ENCODE data around the gene F2R. TPM values are rescaled to one million over a fixed set of nuclear protein-coding genes. Genes with fewer than 3 reads are reported as not detected.
"Not testable (repeated sequence)": the region's sequence is repeated elsewhere in the genome, so short reads cannot be mapped to it uniquely, and the experiment has no call there.

F2R gene
- total RNA-seq, 1 donor from 2014 or later = 25.1 TPM

DNA sequence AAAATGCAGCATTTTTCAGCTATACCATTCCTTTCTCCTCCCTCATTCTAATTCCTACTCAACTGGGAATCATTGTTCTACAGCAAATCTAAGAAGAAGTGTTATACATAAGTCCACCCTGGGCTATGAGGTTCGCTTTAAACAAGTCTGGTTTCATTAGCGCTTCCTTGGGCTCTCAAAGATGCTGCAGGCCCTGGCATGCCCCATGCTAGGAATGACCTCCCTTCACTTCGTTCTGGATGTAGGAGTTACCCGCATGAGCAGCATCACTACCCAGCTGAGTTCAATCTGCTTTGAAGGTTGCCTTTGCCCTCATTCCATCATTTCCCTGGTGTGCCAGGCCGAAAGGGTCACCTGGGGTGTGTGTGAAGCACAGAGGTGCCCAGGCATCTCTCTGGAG lies 35.4 kb downstream of the F2R start:
- H3K27me3 Mint-ChIP-seq = no peaks in the 10 kb centered on the region
- no peaks in the 10 kb centered on the region for H3K36me3 Mint-ChIP-seq (ENCODE audit: insufficient read depth)
- no peak overlapping the region for H3K27ac Mint-ChIP-seq
- H3K9me3 Mint-ChIP-seq (ENCODE audit: low read depth) = no peaks in the 10 kb centered on the region
- H3K4me1 Mint-ChIP-seq (ENCODE audit: low read depth) = peaks cover 3% of the 10 kb centered on the region
- TF ChIP-seq, protein P1, sequence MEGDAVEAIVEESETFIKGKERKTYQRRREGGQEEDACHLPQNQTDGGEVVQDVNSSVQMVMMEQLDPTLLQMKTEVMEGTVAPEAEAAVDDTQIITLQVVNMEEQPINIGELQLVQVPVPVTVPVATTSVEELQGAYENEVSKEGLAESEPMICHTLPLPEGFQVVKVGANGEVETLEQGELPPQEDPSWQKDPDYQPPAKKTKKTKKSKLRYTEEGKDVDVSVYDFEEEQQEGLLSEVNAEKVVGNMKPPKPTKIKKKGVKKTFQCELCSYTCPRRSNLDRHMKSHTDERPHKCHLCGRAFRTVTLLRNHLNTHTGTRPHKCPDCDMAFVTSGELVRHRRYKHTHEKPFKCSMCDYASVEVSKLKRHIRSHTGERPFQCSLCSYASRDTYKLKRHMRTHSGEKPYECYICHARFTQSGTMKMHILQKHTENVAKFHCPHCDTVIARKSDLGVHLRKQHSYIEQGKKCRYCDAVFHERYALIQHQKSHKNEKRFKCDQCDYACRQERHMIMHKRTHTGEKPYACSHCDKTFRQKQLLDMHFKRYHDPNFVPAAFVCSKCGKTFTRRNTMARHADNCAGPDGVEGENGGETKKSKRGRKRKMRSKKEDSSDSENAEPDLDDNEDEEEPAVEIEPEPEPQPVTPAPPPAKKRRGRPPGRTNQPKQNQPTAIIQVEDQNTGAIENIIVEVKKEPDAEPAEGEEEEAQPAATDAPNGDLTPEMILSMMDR (IDR thresholded peaks at IDR 0.05; ENCODE audit: unreplicated experiment) = no peak
- no peak overlapping the region for H3K4me3 Mint-ChIP-seq (ENCODE audit: low read depth)
- DNase-seq (ENCODE audit: low spot score, unreplicated experiment) = no peak

GRCh38 chr5:76754668-76755078 lies 38.7 kb downstream of the F2R start:
- Mint-ChIP-seq H3K4me3 (ENCODE audit: low read depth) (no peak overlapping the region), H3K4me1 (ENCODE audit: low read depth) (peaks cover 4% of the 10 kb centered on the region), H3K36me3 (ENCODE audit: insufficient read depth) (no peaks in the 10 kb centered on the region), H3K27me3 (peaks cover 4% of the 10 kb centered on the region), H3K27ac (no peak overlapping the region), H3K9me3 (ENCODE audit: low read depth) (no peaks in the 10 kb centered on the region)
- TF ChIP-seq, protein P1 (IDR thresholded peaks at IDR 0.05; ENCODE audit: unreplicated experiment) = no peak
- no peak for DNase-seq (ENCODE audit: low spot score, unreplicated experiment)

DNA sequence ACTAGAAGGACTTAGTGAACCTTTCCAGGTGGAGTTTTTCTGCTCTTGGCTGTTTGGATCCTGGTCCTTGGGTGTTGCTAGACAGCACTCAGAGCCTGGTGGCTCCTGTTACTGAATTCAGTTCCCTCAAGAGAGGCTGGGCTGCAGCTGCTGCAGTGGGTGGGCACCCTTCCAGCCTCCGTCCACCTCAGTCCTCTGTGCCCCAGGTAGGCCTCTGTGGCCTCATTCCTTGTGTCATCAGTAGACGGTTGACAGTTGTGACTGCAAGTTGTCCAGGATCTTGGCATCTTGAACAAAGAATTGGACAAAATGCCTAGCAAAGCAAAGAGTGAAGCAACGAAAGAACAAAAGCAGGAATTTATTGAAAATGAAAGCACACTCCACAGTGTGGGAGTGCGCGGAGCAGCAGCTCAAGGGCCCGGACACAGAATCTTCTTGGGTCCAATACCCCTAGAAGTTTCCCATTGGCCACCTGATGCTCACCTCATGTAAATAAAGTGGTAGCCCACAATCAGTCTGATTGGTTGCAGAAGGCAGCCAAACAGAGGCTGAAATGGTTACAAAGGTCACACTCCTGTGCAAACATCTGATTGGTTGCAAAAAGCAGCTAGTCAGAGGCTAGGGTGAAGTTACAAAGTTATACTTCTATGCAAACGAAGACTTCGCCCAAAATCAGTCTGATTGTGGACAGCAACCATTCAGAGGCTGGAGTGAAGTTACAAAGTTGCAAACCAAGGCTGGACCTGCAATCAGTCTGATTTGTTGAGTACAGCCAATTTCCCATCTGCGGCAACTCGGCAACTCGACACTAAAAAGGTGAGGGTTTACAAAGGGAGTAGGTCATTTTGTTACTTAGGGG lies 40.1 kb downstream of the F2R start:
- no peak for DNase-seq (ENCODE audit: low spot score, unreplicated experiment)
- Mint-ChIP-seq H3K27me3 (peaks cover 4% of the 10 kb centered on the region), H3K4me3 (ENCODE audit: low read depth) (no peak overlapping the region), H3K4me1 (ENCODE audit: low read depth) (peaks cover 4% of the 10 kb centered on the region), H3K9me3 (ENCODE audit: low read depth) (no peaks in the 10 kb centered on the region), H3K36me3 (ENCODE audit: insufficient read depth) (no peaks in the 10 kb centered on the region), H3K27ac (no peak overlapping the region)
- TF ChIP-seq, protein P1 (IDR thresholded peaks at IDR 0.05; ENCODE audit: unreplicated experiment) = no peak

DNA sequence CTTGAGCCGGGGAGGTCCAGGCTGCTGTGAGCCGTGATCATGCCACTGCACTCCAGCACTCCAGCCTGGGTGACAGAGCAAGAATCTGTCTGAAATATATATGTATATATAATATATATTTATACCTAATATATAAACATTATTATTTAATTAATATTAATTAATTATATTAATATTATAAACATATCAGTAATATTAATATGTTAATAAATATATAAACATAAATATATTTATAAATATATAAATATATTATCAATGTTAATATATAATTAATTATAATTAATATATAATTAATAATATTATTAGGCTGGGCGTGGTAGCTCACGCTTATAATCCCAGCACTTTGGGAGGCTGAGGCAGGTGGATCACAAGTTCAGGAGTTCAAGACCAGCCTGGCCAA lies 41.1 kb downstream of the F2R start:
- Mint-ChIP-seq H3K36me3 (ENCODE audit: insufficient read depth) (no peaks in the 10 kb centered on the region), H3K9me3 (ENCODE audit: low read depth) (no peaks in the 10 kb centered on the region), H3K27ac (no peak overlapping the region), H3K4me3 (ENCODE audit: low read depth) (no peak overlapping the region), H3K27me3 (peaks cover 4% of the 10 kb centered on the region), H3K4me1 (ENCODE audit: low read depth) (peaks cover 6% of the 10 kb centered on the region)
- TF ChIP-seq, protein P1 (IDR thresholded peaks at IDR 0.05; ENCODE audit: unreplicated experiment) = no peak
- no peak for DNase-seq (ENCODE audit: low spot score, unreplicated experiment)

GRCh38 chr5:76761118-76761517 lies 45.2 kb downstream of the F2R start:
- not testable (repeated sequence) for H3K27me3 Mint-ChIP-seq; H3K9me3 Mint-ChIP-seq (ENCODE audit: low read depth); H3K27ac Mint-ChIP-seq; H3K4me3 Mint-ChIP-seq (ENCODE audit: low read depth); H3K36me3 Mint-ChIP-seq (ENCODE audit: insufficient read depth); DNase-seq (ENCODE audit: low spot score, unreplicated experiment); H3K4me1 Mint-ChIP-seq (ENCODE audit: low read depth)

DNA sequence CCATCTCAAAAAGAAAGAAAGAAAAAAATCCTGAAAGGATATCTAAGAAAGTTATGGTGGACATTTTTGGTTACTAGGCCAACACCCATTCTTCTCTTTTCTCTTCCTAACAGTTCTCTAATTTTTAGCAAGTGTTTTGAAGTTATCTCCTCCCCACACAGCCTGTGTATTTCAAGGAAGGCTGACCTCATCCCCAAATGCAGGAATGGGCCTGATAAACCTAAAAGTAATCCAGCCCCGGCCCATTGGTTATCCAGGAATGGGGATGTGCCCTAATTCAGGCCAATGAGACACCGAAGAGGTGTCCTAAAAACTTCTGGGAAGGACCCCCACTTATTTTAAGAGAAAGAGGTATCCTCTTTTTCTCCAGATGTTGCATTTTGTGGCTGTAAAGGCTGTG lies 46.6 kb downstream of the F2R start:
- peaks cover 7% of the 10 kb centered on the region for H3K9me3 Mint-ChIP-seq (ENCODE audit: low read depth)
- H3K4me1 Mint-ChIP-seq (ENCODE audit: low read depth) = peaks cover 2% of the 10 kb centered on the region
- no peaks in the 10 kb centered on the region for H3K36me3 Mint-ChIP-seq (ENCODE audit: insufficient read depth)
- H3K27ac Mint-ChIP-seq = no peak overlapping the region
- H3K27me3 Mint-ChIP-seq = peaks cover 4% of the 10 kb centered on the region
- H3K4me3 Mint-ChIP-seq (ENCODE audit: low read depth) = no peak overlapping the region
- DNase-seq (ENCODE audit: low spot score, unreplicated experiment) = no peak
- TF ChIP-seq, protein P1 (IDR thresholded peaks at IDR 0.05; ENCODE audit: unreplicated experiment) = no peak

All from progenitor cell of endocrine pancreas (in vitro differentiated cells).